ENCODE measurements around the gene SMAD9.

Gene SMAD9

DNA sequence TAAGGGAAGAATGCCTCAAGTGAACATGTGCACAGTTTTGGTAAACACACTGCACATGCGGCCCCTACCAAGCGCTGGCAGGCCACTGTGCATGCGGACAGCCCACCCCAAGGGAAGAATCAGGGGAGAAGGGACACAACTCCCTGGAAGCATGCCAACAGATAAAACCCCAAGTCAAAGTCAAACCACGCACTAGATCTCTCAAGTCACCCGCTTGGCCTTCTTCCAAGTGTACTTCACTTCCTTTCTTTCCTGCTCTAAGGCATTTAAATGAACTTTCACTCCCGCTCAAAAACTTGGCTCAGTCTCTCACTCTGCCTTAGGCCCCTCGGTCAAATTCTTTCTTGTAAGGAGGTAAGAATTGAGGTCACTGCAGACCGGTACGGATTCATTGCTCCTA, 105.6 kb downstream of the SMAD9 start:
- no peak overlapping the region for H3K4me2 ChIP-seq (ENCODE audit: low read length)
- no peaks in the 10 kb centered on the region for H3F3A ChIP-seq (ENCODE audit: control insufficient read depth, insufficient read depth)
- TF ChIP-seq, protein P1, sequence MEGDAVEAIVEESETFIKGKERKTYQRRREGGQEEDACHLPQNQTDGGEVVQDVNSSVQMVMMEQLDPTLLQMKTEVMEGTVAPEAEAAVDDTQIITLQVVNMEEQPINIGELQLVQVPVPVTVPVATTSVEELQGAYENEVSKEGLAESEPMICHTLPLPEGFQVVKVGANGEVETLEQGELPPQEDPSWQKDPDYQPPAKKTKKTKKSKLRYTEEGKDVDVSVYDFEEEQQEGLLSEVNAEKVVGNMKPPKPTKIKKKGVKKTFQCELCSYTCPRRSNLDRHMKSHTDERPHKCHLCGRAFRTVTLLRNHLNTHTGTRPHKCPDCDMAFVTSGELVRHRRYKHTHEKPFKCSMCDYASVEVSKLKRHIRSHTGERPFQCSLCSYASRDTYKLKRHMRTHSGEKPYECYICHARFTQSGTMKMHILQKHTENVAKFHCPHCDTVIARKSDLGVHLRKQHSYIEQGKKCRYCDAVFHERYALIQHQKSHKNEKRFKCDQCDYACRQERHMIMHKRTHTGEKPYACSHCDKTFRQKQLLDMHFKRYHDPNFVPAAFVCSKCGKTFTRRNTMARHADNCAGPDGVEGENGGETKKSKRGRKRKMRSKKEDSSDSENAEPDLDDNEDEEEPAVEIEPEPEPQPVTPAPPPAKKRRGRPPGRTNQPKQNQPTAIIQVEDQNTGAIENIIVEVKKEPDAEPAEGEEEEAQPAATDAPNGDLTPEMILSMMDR (IDR thresholded peaks at IDR 0.05; ENCODE audit: low read depth, low read length, poor library complexity, severe bottlenecking): no peak
- TF ChIP-seq EZH2phosphoT487 (IDR thresholded peaks at IDR 0.05; ENCODE audit: borderline replicate concordance, low read length): no peak
- no peak overlapping the region for H3K4me3 ChIP-seq (ENCODE audit: low read length)
- no peaks in the 10 kb centered on the region for H3K9me2 ChIP-seq (replicated peaks; ENCODE audit: control insufficient read depth, low read length)
- peaks cover 8% of the 10 kb centered on the region for H3K4me1 ChIP-seq (ENCODE audit: control insufficient read depth, low read length)
- H3K79me2 ChIP-seq (ENCODE audit: control insufficient read depth, low read length): peaks cover 4% of the 10 kb centered on the region
- H3K27ac ChIP-seq (ENCODE audit: low read depth, low read length): no peak overlapping the region
- no peaks in the 10 kb centered on the region for H3K9me3 ChIP-seq (ENCODE audit: control insufficient read depth, insufficient read depth, low read length)
- no peaks in the 10 kb centered on the region for H4K20me1 ChIP-seq (ENCODE audit: control insufficient read depth, insufficient read depth, low read depth, low read length)
- no peaks in the 10 kb centered on the region; the same call in 1 of the 2 replicates for H3K36me3 ChIP-seq (ENCODE audit: control insufficient read depth, low read length)
- H3K27me3 ChIP-seq (ENCODE audit: control insufficient read depth, low read length): peaks cover 5% of the 10 kb centered on the region

DNA sequence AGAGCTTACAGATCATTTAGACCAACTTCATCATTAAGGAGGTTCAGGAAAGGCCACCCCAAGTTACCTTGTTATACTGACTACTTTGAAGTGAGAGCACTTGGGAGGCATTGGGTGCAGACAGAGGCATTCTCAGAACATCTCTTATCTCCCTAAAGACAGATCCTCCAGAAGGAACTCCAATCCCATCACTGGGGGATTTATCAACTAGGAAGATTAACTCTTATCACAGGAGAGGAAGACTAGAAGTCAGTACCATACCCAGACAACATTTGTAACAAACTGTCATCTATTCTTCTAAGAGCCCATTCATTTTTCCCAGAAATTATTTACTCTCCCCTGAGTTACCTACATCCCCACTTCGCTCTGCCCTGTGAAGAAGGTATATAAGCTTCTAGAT, 106.8 kb downstream of the SMAD9 start:
- TF ChIP-seq EZH2phosphoT487 (IDR thresholded peaks at IDR 0.05; ENCODE audit: borderline replicate concordance, low read length): no peak
- TF ChIP-seq, protein P1 (IDR thresholded peaks at IDR 0.05; ENCODE audit: low read depth, low read length, poor library complexity, severe bottlenecking): no peak
- H3K9me3 ChIP-seq (ENCODE audit: control insufficient read depth, insufficient read depth, low read length): no peaks in the 10 kb centered on the region
- no peak overlapping the region for H3K4me2 ChIP-seq (ENCODE audit: low read length)
- H3K4me1 ChIP-seq (ENCODE audit: control insufficient read depth, low read length): peaks cover 3% of the 10 kb centered on the region
- no peak overlapping the region for H3K4me3 ChIP-seq (ENCODE audit: low read length)
- no peak overlapping the region for H3K27ac ChIP-seq (ENCODE audit: low read depth, low read length)
- no peaks in the 10 kb centered on the region for H3F3A ChIP-seq (ENCODE audit: control insufficient read depth, insufficient read depth)
- H3K79me2 ChIP-seq (ENCODE audit: control insufficient read depth, low read length): no peaks in the 10 kb centered on the region
- no peaks in the 10 kb centered on the region for H3K36me3 ChIP-seq (ENCODE audit: control insufficient read depth, low read length)
- no peaks in the 10 kb centered on the region for H4K20me1 ChIP-seq (ENCODE audit: control insufficient read depth, insufficient read depth, low read depth, low read length)
- no peaks in the 10 kb centered on the region for H3K9me2 ChIP-seq (replicated peaks; ENCODE audit: control insufficient read depth, low read length)
- H3K27me3 ChIP-seq (ENCODE audit: control insufficient read depth, low read length): peaks cover 5% of the 10 kb centered on the region

DNA sequence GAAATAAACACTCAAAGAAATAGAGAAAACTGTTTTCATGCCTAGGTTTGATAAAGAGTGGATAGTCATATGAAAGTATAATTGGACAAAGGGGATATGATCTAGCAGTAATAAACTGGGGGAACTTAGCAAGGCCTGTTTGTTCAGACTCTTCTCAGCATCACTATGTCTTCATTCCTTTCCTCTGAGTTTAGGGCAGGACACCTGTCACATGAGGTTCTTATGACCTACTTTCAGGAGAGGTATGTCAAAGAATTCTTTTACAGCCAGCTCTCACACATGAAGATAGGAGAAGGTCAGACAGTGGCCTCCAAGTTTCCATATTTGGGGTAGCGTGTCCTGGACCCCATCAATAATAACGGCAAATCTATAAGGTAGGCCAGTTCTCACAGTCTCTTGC, 112.4 kb downstream of the SMAD9 start:
- Histone ChIP-seq H3K9me2 (replicated peaks; ENCODE audit: control insufficient read depth, low read length) (no peaks in the 10 kb centered on the region), H3K27ac (ENCODE audit: low read depth, low read length) (no peak overlapping the region), H3K27me3 (ENCODE audit: control insufficient read depth, low read length) (peaks cover 5% of the 10 kb centered on the region), H3K4me2 (ENCODE audit: low read length) (no peak overlapping the region), H4K20me1 (ENCODE audit: control insufficient read depth, insufficient read depth, low read depth, low read length) (no peaks in the 10 kb centered on the region), H3K9me3 (ENCODE audit: control insufficient read depth, insufficient read depth, low read length) (no peaks in the 10 kb centered on the region), H3K79me2 (ENCODE audit: control insufficient read depth, low read length) (no peaks in the 10 kb centered on the region), H3K4me1 (ENCODE audit: control insufficient read depth, low read length) (peaks cover 19% of the 10 kb centered on the region), H3K36me3 (ENCODE audit: control insufficient read depth, low read length) (no peaks in the 10 kb centered on the region), H3F3A (ENCODE audit: control insufficient read depth, insufficient read depth) (0 out of 2 replicates have a peak, but pooled peaks cover 2% of the 10 kb centered on the region), H3K4me3 (ENCODE audit: low read length) (no peak overlapping the region)
- TF ChIP-seq EZH2phosphoT487 (IDR thresholded peaks at IDR 0.05; ENCODE audit: borderline replicate concordance, low read length): no peak
- TF ChIP-seq, protein P1 (IDR thresholded peaks at IDR 0.05; ENCODE audit: low read depth, low read length, poor library complexity, severe bottlenecking): no peak

All from DOHH2 (cell line).